ENCODE measurements around the gene OR2B6.

DNA sequence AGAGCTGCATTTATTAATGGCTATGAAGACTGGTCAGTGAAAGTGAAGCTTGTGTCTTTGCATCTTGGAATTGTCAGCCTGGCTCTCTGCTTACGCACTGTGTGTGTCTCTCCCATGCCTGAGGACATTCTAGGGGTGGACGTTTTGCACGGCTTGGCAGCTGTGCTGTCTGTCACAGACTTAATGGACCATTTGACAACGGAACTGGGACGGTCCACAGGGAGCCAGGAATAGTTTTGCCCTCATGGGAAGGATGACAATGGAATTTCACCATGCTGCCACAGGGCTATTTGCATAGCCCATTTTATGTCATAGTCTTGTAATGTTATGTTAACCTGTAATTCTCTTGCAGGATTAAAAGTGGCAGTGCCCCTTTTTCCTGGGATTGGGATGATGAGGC lies 44.7 kb downstream of the OR2B6 start:
- TF ChIP-seq, protein P1, sequence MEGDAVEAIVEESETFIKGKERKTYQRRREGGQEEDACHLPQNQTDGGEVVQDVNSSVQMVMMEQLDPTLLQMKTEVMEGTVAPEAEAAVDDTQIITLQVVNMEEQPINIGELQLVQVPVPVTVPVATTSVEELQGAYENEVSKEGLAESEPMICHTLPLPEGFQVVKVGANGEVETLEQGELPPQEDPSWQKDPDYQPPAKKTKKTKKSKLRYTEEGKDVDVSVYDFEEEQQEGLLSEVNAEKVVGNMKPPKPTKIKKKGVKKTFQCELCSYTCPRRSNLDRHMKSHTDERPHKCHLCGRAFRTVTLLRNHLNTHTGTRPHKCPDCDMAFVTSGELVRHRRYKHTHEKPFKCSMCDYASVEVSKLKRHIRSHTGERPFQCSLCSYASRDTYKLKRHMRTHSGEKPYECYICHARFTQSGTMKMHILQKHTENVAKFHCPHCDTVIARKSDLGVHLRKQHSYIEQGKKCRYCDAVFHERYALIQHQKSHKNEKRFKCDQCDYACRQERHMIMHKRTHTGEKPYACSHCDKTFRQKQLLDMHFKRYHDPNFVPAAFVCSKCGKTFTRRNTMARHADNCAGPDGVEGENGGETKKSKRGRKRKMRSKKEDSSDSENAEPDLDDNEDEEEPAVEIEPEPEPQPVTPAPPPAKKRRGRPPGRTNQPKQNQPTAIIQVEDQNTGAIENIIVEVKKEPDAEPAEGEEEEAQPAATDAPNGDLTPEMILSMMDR (conservative IDR thresholded peaks at IDR 0.05), result no peak
- TF ChIP-seq EZH2 (IDR thresholded peaks at IDR 0.05; ENCODE audit: low read depth), result no peak
